Ascending aorta (tissue), 2 donors: ENCODE measurements around the gene ARHGAP18. TPM values are rescaled to one million over a fixed set of nuclear protein-coding genes. Genes with fewer than 3 reads are reported as not detected.

Experiments used
- DNase-seq, 2 donors: peaks; one replicate each; pipeline ENCODE4 v3.0.0-alpha.2; 2019; ENCODE audit warnings: low spot score in 2 of 2
- H3K27ac ChIP-seq, 2 donors: fragments of 200-600 bp; sonication (generic); one replicate each; pipeline ENCODE4 v1.5.1; 2016 to 2017; ENCODE audit warnings: mild to moderate bottlenecking in 1 of 2
- H3K27me3 ChIP-seq: fragments of 200-600 bp; sonication (generic); one replicate; pipeline ENCODE4 v1.5.1; 2017
- H3K36me3 ChIP-seq, 2 donors: fragments of 200-600 bp; sonication (generic); one replicate each; pipeline ENCODE4 v1.5.1; 2016
- H3K4me1 ChIP-seq, 2 donors: fragments of 200-600 bp; sonication (generic); one replicate each; pipeline ENCODE4 v1.5.1; 2016 to 2017; ENCODE audit warnings: mild to moderate bottlenecking in 1 of 2
- H3K4me3 ChIP-seq, 2 donors: fragments of 200-600 bp; sonication (generic); one replicate each; pipeline ENCODE4 v1.5.1; 2016 to 2017; ENCODE audit warnings: mild to moderate bottlenecking in 1 of 2
- H3K9me3 ChIP-seq, 2 donors: fragments of 200-600 bp; sonication (generic); one replicate each; pipeline ENCODE4 v1.5.1; 2016
- CTCF ChIP-seq, 3 experiments: fragments of 200-600 bp in 2 of 3; fragments of 450-650 bp in 1 of 3; sonication (generic) in 2 of 3; IDR thresholded peaks; one replicate each; pipeline ENCODE4 v1.5.1; 2016 to 2019; ENCODE audit warnings: antibody characterized with exemption in 3 of 3, mild to moderate bottlenecking in 1 of 3, moderate library complexity in 1 of 3
- intact Hi-C: fragments of 100-400 bp; cut with DNase I; formaldehyde crosslinking; loops from one replicate; pipeline ENCODE4 v1.15.1; 2023
- total RNA-seq: library from RNA; depleted of rRNA; stranded (reverse); fragments of >200 nt; gene quantifications from one replicate; pipeline ENCODE4 v1.1.0, GENCODE V29; 2016

Gene ARHGAP18
- total RNA-seq, 1 donor from 2014 or later: 10.7 TPM

- H3K4me1 ChIP-seq: no peaks in the 10 kb centered on the region
- no peak overlapping the region for H3K27ac ChIP-seq
- DNase-seq: no peak
- no peak overlapping the region for H3K4me3 ChIP-seq
- H3K27me3 ChIP-seq: no peaks in the 10 kb centered on the region
- no peaks in the 10 kb centered on the region for H3K9me3 ChIP-seq
- no peaks in the 10 kb centered on the region for H3K36me3 ChIP-seq
- TF ChIP-seq CTCF (IDR thresholded peaks at IDR 0.05): no peak
- intact Hi-C loops: no loop called here
Observed at GRCh38 chr6:129732542-129732941, 22.6 kb upstream of the ARHGAP18 start.

GRCh38 chr6:129732034-129732433 lies 22.1 kb upstream of the ARHGAP18 start:
- no peak for DNase-seq
- intact Hi-C loops: no loop called here
- Histone ChIP-seq H3K4me1 (no peaks in the 10 kb centered on the region), H3K27me3 (no peaks in the 10 kb centered on the region), H3K36me3 (no peaks in the 10 kb centered on the region), H3K27ac (no peak overlapping the region), H3K4me3 (no peak overlapping the region), H3K9me3 (no peaks in the 10 kb centered on the region)
- no peak for TF ChIP-seq CTCF (IDR thresholded peaks at IDR 0.05)

- no peak for DNase-seq
- Histone ChIP-seq H3K9me3 (no peaks in the 10 kb centered on the region), H3K27ac (no peak overlapping the region), H3K36me3 (no peaks in the 10 kb centered on the region), H3K4me3 (no peak overlapping the region), H3K4me1 (no peaks in the 10 kb centered on the region), H3K27me3 (no peaks in the 10 kb centered on the region)
- intact Hi-C loops: no loop called here
- TF ChIP-seq CTCF (IDR thresholded peaks at IDR 0.05): no peak
Observed at GRCh38 chr6:129731428-129731827, 21.5 kb upstream of the ARHGAP18 start.

GRCh38 chr6:129730477-129731165 lies 20.6 kb upstream of the ARHGAP18 start:
- Histone ChIP-seq H3K27me3 (no peaks in the 10 kb centered on the region), H3K4me1 (no peaks in the 10 kb centered on the region), H3K4me3 (no peak overlapping the region), H3K9me3 (no peaks in the 10 kb centered on the region), H3K27ac (no peak overlapping the region), H3K36me3 (no peaks in the 10 kb centered on the region)
- intact Hi-C loops: loop anchor here (1.0 kb wide), 1 partner anchor 132 kb away; no protein-coding TSS in a partner anchor
- TF ChIP-seq CTCF (IDR thresholded peaks at IDR 0.05): peak; percentile 30 to 56 (median 54)
- DNase-seq: no peak

GRCh38 chr6:129726650-129727049 lies 16.7 kb upstream of the ARHGAP18 start:
- Histone ChIP-seq H3K27me3 (no peaks in the 10 kb centered on the region), H3K27ac (no peak overlapping the region)
- intact Hi-C loops: no loop called here

More at GRCh38 chr6:129726650-129727049, 16.7 kb upstream of the ARHGAP18 start:
- H3K36me3 ChIP-seq: no peaks in the 10 kb centered on the region
- H3K4me1 ChIP-seq: no peaks in the 10 kb centered on the region
- no peak overlapping the region for H3K4me3 ChIP-seq
- DNase-seq: no peak
- no peak for TF ChIP-seq CTCF (IDR thresholded peaks at IDR 0.05)
- H3K9me3 ChIP-seq: no peaks in the 10 kb centered on the region
